Trophoblast cell (in vitro differentiated cells and primary cell): Measurements from ENCODE around the gene SNX20.

Experiments used
- DNase-seq, 2 donors: peaks; one replicate each; pipeline ENCODE4 v3.0.0-alpha.2; 2016
- H2AFZ ChIP-seq: 2 replicates; pipeline ENCODE4 v1.6.1; 2013; ENCODE audit warnings: low read length, moderate library complexity, mild to moderate bottlenecking; ENCODE audit not compliant: insufficient read depth, poor library complexity
- H2AK5ac ChIP-seq: 2 replicates; pipeline ENCODE4 v1.6.1; 2013; ENCODE audit warnings: mild to moderate bottlenecking, low read length
- H2BK120ac ChIP-seq: 2 replicates; pipeline ENCODE4 v1.6.1; 2013; ENCODE audit warnings: low read length, mild to moderate bottlenecking, moderate library complexity; ENCODE audit not compliant: insufficient read depth, poor library complexity
- H2BK12ac ChIP-seq: 2 replicates; pipeline ENCODE4 v1.6.1; 2013; ENCODE audit warnings: mild to moderate bottlenecking, low read length, moderate library complexity
- H2BK5ac ChIP-seq: 2 replicates; pipeline ENCODE4 v1.6.1; 2013; ENCODE audit warnings: low read length, low read depth, moderate library complexity, mild to moderate bottlenecking; ENCODE audit not compliant: poor library complexity
- H3K14ac ChIP-seq: 2 replicates; pipeline ENCODE4 v1.6.1; 2013; ENCODE audit warnings: mild to moderate bottlenecking, low read length
- H3K18ac ChIP-seq: 2 replicates; pipeline ENCODE4 v1.6.1; 2013; ENCODE audit warnings: mild to moderate bottlenecking, low read length
- H3K23ac ChIP-seq: 2 replicates; pipeline ENCODE4 v1.6.1; 2013; ENCODE audit warnings: low read length
- H3K27ac ChIP-seq: 2 replicates; pipeline ENCODE4 v1.5.1; 2013; ENCODE audit warnings: low read depth, mild to moderate bottlenecking, inconsistent platforms, low read length, moderate library complexity
- H3K27me3 ChIP-seq: 2 replicates; pipeline ENCODE4 v1.6.1; 2013; ENCODE audit warnings: inconsistent platforms, mild to moderate bottlenecking, low read length, moderate library complexity; ENCODE audit not compliant: insufficient read depth
- H3K36me3 ChIP-seq, 2 experiments: 1 replicate in 1 of 2; 2 replicates in 1 of 2; pipeline ENCODE4 v1.6.1; 2013; ENCODE audit warnings: low read length in 2 of 2, mild to moderate bottlenecking in 2 of 2, moderate library complexity in 1 of 2; ENCODE audit not compliant: insufficient read depth in 2 of 2, control insufficient read depth in 1 of 2
- H3K4ac ChIP-seq: 2 replicates; pipeline ENCODE4 v1.6.1; 2013; ENCODE audit warnings: low read depth, mild to moderate bottlenecking, low read length, moderate library complexity
- H3K4me1 ChIP-seq, 2 experiments: 1 replicate in 1 of 2; 2 replicates in 1 of 2; pipeline ENCODE4 v1.6.1; 2013; ENCODE audit warnings: low read length in 2 of 2, mild to moderate bottlenecking in 2 of 2, moderate library complexity in 1 of 2; ENCODE audit not compliant: insufficient read depth in 2 of 2, control insufficient read depth in 1 of 2
- H3K4me2 ChIP-seq: 2 replicates; pipeline ENCODE4 v1.6.1; 2013; ENCODE audit warnings: inconsistent platforms, mild to moderate bottlenecking, low read length, moderate library complexity
- H3K4me3 ChIP-seq: 2 replicates; pipeline ENCODE4 v1.5.1; 2013; ENCODE audit warnings: mild to moderate bottlenecking, low read depth, low read length, inconsistent platforms
- H3K79me1 ChIP-seq: one replicate; pipeline ENCODE4 v1.6.1; 2013; ENCODE audit warnings: low read length
- H3K79me2 ChIP-seq: 2 replicates; pipeline ENCODE4 v1.6.1; 2013; ENCODE audit warnings: low read length, mild to moderate bottlenecking; ENCODE audit not compliant: control insufficient read depth, insufficient read depth, poor library complexity
- H3K9ac ChIP-seq: 2 replicates; pipeline ENCODE4 v1.6.1; 2013; ENCODE audit warnings: mild to moderate bottlenecking, low read length
- H3K9me3 ChIP-seq: 2 replicates; pipeline ENCODE4 v1.6.1; 2013; ENCODE audit warnings: low read depth, mild to moderate bottlenecking, control low read depth, inconsistent platforms, low read length; ENCODE audit not compliant: insufficient read depth
- H4K12ac ChIP-seq: 2 replicates; pipeline ENCODE4 v1.6.1; 2013; ENCODE audit warnings: low read depth, mild to moderate bottlenecking, low read length, moderate library complexity
- H4K8ac ChIP-seq: 2 replicates; pipeline ENCODE4 v1.6.1; 2013; ENCODE audit warnings: low read depth, mild to moderate bottlenecking, low read length, moderate library complexity
- H4K91ac ChIP-seq: one replicate; pipeline ENCODE4 v1.6.1; 2013; ENCODE audit warnings: low read depth, mild to moderate bottlenecking, low read length, moderate library complexity
- WGBS: extraction: QIAGEN DNeasy Blood & Tissue Kit; methylation state at CpG from one replicate; pipeline ENCODE4 v1.1.7; 2013; ENCODE audit warnings: missing lambda C conversion rate; ENCODE audit not compliant: insufficient read length, insufficient coverage; ENCODE audit errors: extremely low coverage; 5-methylcytosine and 5-hydroxymethylcytosine counted together

SNX20 gene

GRCh38 chr16:50664270-50664669 is 16.8 kb downstream of the SNX20 start:
- H3K27ac ChIP-seq = no peak overlapping the region
- H3K79me1 ChIP-seq = peaks cover 3% of the 10 kb centered on the region
- H3K36me3 ChIP-seq = no peaks in the 10 kb centered on the region
- H3K18ac ChIP-seq = no peak overlapping the region
- H3K23ac ChIP-seq = no peak overlapping the region
- H2AK5ac ChIP-seq = no peak overlapping the region
- H3K79me2 ChIP-seq = peaks cover 3% of the 10 kb centered on the region
- no peak overlapping the region for H2AFZ ChIP-seq
- no peaks in the 10 kb centered on the region for H3K9me3 ChIP-seq
- H3K4me2 ChIP-seq = no peak overlapping the region
- H3K14ac ChIP-seq = no peak overlapping the region
- no peak overlapping the region for H3K4me3 ChIP-seq
- H2BK12ac ChIP-seq = no peak overlapping the region
- WGBS = no CpG with 5 or more reads among the region's 5 CpGs
- no peak overlapping the region for H3K9ac ChIP-seq
- H3K4me1 ChIP-seq = peaks cover 12% of the 10 kb centered on the region in 2 experiments
- DNase-seq = no peak
- no peak overlapping the region for H2BK120ac ChIP-seq
- H4K12ac ChIP-seq = no peak overlapping the region
- H3K27me3 ChIP-seq = no peaks in the 10 kb centered on the region
- H3K4ac ChIP-seq = no peak overlapping the region
- no peak overlapping the region for H2BK5ac ChIP-seq
- H4K8ac ChIP-seq = no peak overlapping the region
- no peak overlapping the region for H4K91ac ChIP-seq

- Histone ChIP-seq H4K91ac (no peak overlapping the region), H2BK12ac (no peak overlapping the region), H3K14ac (no peak overlapping the region), H3K4me1 (peaks cover 4 to 7% of the 10 kb centered on the region in 2 experiments), H2BK5ac (no peak overlapping the region), H2AFZ (no peak overlapping the region), H3K4ac (no peak overlapping the region), H3K36me3 (no peaks in the 10 kb centered on the region), H3K18ac (no peak overlapping the region), H3K79me2 (peaks cover 3% of the 10 kb centered on the region), H3K79me1 (peaks cover 3% of the 10 kb centered on the region), H3K9me3 (no peaks in the 10 kb centered on the region), H3K27me3 (no peaks in the 10 kb centered on the region), H3K23ac (no peak overlapping the region), H3K4me3 (no peak overlapping the region), H4K8ac (no peak overlapping the region), H2AK5ac (no peak overlapping the region), H3K27ac (no peak overlapping the region), H2BK120ac (no peak overlapping the region), H3K4me2 (no peak overlapping the region), H4K12ac (no peak overlapping the region), H3K9ac (no peak overlapping the region)
- no CpG with 5 or more reads among the region's 10 CpGs for WGBS
- no peak for DNase-seq
These were observed 18.7 kb downstream of the SNX20 start for GRCh38 chr16:50662306-50662940.

DNA sequence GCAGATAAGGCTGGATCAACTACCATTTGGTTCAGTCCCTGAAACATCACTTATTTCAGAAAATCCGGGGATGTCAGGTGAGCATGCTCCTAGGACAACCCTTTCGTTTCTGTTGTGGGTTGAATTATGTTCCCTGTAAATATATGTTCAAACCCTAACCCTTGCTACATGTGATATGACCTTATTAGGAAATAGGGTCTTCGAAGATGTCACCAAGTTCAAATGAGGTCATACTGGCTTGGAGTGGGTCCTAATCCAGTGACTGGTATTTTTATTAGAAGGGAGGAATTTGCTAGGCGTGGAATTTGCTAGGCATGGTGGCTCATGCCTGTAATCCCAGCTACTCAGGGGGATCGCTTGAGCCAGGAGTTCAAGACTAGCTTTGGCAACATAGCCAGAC is 21.3 kb downstream of the SNX20 start:
- WGBS = no CpG with 5 or more reads among the region's 5 CpGs

GRCh38 chr16:50657241-50657640 is 23.9 kb downstream of the SNX20 start:
- Histone ChIP-seq H3K4ac (no peak overlapping the region), H3K14ac (no peak overlapping the region), H3K79me1 (no peaks in the 10 kb centered on the region), H2BK12ac (no peak overlapping the region), H2BK120ac (no peak overlapping the region), H3K79me2 (no peaks in the 10 kb centered on the region), H2BK5ac (no peak overlapping the region), H4K12ac (no peak overlapping the region), H3K36me3 (no peaks in the 10 kb centered on the region), H3K9ac (no peak overlapping the region), H4K8ac (no peak overlapping the region), H2AK5ac (no peak overlapping the region), H3K4me3 (no peak overlapping the region), H3K27me3 (no peaks in the 10 kb centered on the region), H3K23ac (no peak overlapping the region), H3K4me2 (no peak overlapping the region), H3K4me1 (peaks cover 0 to 4% of the 10 kb centered on the region in 2 experiments), H4K91ac (no peak overlapping the region), H2AFZ (no peak overlapping the region), H3K27ac (no peak overlapping the region), H3K18ac (no peak overlapping the region), H3K9me3 (no peaks in the 10 kb centered on the region)
- no CpG with 5 or more reads among the region's 5 CpGs for WGBS
- no peak for DNase-seq

More for the DNA sequence above, 21.3 kb downstream of the SNX20 start:
- Histone ChIP-seq H3K4me3 (no peak overlapping the region), H2AK5ac (no peak overlapping the region), H3K4me2 (no peak overlapping the region), H3K27me3 (no peaks in the 10 kb centered on the region), H3K36me3 (no peaks in the 10 kb centered on the region), H2BK120ac (no peak overlapping the region), H4K12ac (no peak overlapping the region), H2BK12ac (no peak overlapping the region), H3K18ac (no peak overlapping the region), H2BK5ac (no peak overlapping the region), H2AFZ (no peak overlapping the region), H4K8ac (no peak overlapping the region), H3K23ac (no peak overlapping the region), H3K27ac (no peak overlapping the region), H3K4me1 (peaks cover 0 to 4% of the 10 kb centered on the region in 2 experiments), H3K9me3 (no peaks in the 10 kb centered on the region), H3K9ac (no peak overlapping the region), H3K4ac (no peak overlapping the region), H3K79me2 (no peaks in the 10 kb centered on the region), H3K79me1 (no peaks in the 10 kb centered on the region), H4K91ac (no peak overlapping the region), H3K14ac (no peak overlapping the region)
- no peak for DNase-seq
